Measurements from ENCODE around the gene C19orf85.

DNA sequence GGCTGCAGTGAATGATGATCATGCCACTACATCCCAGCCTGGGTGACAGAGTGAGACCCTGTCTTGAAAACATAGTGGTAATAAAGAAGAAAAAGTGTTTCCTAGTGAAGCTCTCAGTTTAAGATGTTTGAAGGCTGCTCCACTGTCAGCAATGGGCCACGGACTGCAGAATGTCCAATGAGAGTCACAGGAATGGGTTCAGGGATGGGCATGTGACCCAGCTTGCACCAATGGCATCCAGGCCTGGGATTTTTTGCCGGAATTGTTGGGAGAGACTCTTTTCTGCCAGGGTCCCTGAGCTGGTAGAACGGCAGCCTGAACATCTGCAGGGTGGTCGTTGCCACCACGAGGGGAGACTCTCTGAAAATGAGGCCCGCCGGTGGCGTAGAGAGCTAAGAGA lies 27.7 kb downstream of the C19orf85 start:
- TF ChIP-seq, protein P1, sequence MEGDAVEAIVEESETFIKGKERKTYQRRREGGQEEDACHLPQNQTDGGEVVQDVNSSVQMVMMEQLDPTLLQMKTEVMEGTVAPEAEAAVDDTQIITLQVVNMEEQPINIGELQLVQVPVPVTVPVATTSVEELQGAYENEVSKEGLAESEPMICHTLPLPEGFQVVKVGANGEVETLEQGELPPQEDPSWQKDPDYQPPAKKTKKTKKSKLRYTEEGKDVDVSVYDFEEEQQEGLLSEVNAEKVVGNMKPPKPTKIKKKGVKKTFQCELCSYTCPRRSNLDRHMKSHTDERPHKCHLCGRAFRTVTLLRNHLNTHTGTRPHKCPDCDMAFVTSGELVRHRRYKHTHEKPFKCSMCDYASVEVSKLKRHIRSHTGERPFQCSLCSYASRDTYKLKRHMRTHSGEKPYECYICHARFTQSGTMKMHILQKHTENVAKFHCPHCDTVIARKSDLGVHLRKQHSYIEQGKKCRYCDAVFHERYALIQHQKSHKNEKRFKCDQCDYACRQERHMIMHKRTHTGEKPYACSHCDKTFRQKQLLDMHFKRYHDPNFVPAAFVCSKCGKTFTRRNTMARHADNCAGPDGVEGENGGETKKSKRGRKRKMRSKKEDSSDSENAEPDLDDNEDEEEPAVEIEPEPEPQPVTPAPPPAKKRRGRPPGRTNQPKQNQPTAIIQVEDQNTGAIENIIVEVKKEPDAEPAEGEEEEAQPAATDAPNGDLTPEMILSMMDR (IDR thresholded peaks at IDR 0.05): no peak
- no peak for TF ChIP-seq ZFX (IDR thresholded peaks at IDR 0.05; ENCODE audit: borderline replicate concordance)
